Uterus (tissue), 4 donors: Measurements from ENCODE around the gene L2HGDH. TPM values are rescaled to one million over a fixed set of nuclear protein-coding genes. Genes with fewer than 3 reads are reported as not detected.

Experiments
- DNase-seq, 2 donors: peaks; one replicate each; pipeline ENCODE4 v3.0.0-alpha.2; 2019 to 2020
- H3K27ac ChIP-seq, 2 donors: fragments of 200-600 bp; sonication (generic); 1 replicate in 1 of 2; 2 replicates in 1 of 2; pipeline ENCODE4 v1.5.1; 2016 to 2018
- H3K27me3 ChIP-seq, 2 donors: fragments of 200-600 bp; sonication (generic); one replicate each; pipeline ENCODE4 v1.5.1; 2018 to 2019; ENCODE audit warnings: control low read depth in 1 of 2
- H3K36me3 ChIP-seq, 2 donors: fragments of 200-600 bp; sonication (generic); one replicate each; pipeline ENCODE4 v1.5.1; 2019; ENCODE audit warnings: control low read depth in 1 of 2
- H3K4me1 ChIP-seq, 2 donors: fragments of 200-600 bp; sonication (generic); one replicate each; pipeline ENCODE4 v1.5.1; 2018 to 2019; ENCODE audit warnings: control low read depth in 1 of 2
- H3K4me3 ChIP-seq, 2 donors: fragments of 200-600 bp; sonication (generic); 1 replicate in 1 of 2; 2 replicates in 1 of 2; pipeline ENCODE4 v1.5.1; 2018 to 2019; ENCODE audit warnings: mild to moderate bottlenecking in 1 of 2
- H3K9me3 ChIP-seq, 2 donors: fragments of 200-600 bp; sonication (generic); one replicate each; pipeline ENCODE4 v1.5.1; 2019; ENCODE audit warnings: control low read depth in 1 of 2
- POLR2A ChIP-seq, 2 donors: fragments of 450-650 bp; IDR thresholded peaks; one replicate each; pipeline ENCODE4 v1.6.1; 2016; ENCODE audit warnings: antibody characterized with exemption in 2 of 2, mild to moderate bottlenecking in 1 of 2, moderate library complexity in 1 of 2
- intact Hi-C: fragments of 100-400 bp; cut with DNase I; formaldehyde crosslinking; loops from one replicate; pipeline ENCODE4 v1.15.1; 2023; ENCODE audit warnings: low total_unique reads
- total RNA-seq, 4 donors: library from RNA; depleted of rRNA in 3 of 4; stranded (reverse); fragments of >200 nt in 3 of 4; gene quantifications; one replicate each; pipeline versions ENCODE4 v1.1.0 to v1.2.4, GENCODE V29; 2014 to 2023
- TF ChIP-seq, protein P1 (sequence below), 4 experiments: fragments of 200-600 bp in 2 of 4; fragments of 450-650 bp in 2 of 4; sonication (generic) in 2 of 4; IDR thresholded peaks; one replicate each; pipeline ENCODE4 v1.5.1; 2016 to 2019; ENCODE audit warnings: antibody characterized with exemption in 4 of 4, mild to moderate bottlenecking in 2 of 4, moderate library complexity in 1 of 4
- donor health status: DM: yes; HTN: yes; CAD: no.

Gene L2HGDH
- total RNA-seq, 4 donors from 2014 or later = 0.29 to 7.9 (median 2.5) TPM

DNA sequence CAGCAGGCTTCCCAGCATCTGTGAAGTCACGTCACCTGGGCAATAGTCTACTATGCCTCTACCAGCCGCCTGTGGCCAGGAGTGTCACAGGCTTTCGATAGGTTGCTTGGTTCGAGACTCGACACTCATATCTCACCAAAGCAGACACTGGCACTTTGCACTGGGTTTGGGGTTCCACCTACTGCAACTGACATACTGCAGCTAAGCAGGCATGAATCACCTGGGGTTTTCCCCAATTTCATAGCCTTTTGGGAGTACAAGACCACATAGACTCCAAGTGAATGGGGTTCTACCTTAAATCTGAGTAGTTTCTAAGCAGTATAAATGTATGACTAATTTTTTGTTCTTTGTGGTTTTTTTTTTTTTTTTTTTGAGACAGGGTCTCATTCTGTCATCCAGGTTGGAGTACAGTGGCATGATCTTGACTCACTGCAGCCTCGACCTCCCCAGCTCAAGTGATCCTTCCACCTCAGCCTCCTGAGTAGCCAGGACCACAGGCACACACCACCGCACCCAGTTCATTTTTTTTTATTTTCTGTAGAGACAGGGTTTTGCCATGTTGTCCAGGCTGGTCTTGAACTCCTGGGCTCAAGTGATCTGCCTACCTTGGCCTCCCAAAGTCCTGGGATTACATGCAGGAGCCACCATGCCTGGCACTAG, 32.2 kb upstream of the L2HGDH start:
- DNase-seq = no peak
- H3K27ac ChIP-seq = peak overlapping the region; percentile 64 to 96

DNA sequence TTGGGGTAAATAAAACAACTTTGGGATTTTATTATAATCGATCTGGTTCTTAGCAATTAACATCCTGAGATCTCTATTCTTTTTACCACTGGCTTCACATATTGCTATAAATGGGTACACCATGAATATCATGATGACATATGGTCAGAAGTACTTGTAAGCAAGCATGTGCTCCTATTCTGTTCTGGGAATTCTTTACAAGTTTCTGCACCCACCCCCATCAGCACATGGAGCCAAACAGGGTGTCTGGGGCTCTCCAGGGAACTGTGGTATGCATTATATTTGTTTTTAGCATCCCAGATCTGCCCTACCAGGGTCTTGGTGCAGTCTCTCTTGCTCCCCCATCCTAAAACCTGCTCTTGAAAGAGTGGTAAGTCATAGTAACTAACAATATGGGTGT, 31.4 kb upstream of the L2HGDH start:
- H3K27ac ChIP-seq = peak overlapping the region; percentile 64 to 96
- H3K36me3 ChIP-seq = no peaks in the 10 kb centered on the region
- intact Hi-C loops = loop anchor here (10.0 kb wide), 1 partner anchor 51 kb away; the partner anchor contains the start of gene CDKL1
- H3K4me1 ChIP-seq = peaks cover 12 to 26% of the 10 kb centered on the region in 2 donors
- no peak for DNase-seq
- no peak overlapping the region for H3K4me3 ChIP-seq
- H3K27me3 ChIP-seq = no peaks in the 10 kb centered on the region
- no peaks in the 10 kb centered on the region for H3K9me3 ChIP-seq
- no peak for TF ChIP-seq POLR2A (IDR thresholded peaks at IDR 0.05)
- TF ChIP-seq, protein P1, sequence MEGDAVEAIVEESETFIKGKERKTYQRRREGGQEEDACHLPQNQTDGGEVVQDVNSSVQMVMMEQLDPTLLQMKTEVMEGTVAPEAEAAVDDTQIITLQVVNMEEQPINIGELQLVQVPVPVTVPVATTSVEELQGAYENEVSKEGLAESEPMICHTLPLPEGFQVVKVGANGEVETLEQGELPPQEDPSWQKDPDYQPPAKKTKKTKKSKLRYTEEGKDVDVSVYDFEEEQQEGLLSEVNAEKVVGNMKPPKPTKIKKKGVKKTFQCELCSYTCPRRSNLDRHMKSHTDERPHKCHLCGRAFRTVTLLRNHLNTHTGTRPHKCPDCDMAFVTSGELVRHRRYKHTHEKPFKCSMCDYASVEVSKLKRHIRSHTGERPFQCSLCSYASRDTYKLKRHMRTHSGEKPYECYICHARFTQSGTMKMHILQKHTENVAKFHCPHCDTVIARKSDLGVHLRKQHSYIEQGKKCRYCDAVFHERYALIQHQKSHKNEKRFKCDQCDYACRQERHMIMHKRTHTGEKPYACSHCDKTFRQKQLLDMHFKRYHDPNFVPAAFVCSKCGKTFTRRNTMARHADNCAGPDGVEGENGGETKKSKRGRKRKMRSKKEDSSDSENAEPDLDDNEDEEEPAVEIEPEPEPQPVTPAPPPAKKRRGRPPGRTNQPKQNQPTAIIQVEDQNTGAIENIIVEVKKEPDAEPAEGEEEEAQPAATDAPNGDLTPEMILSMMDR (IDR thresholded peaks at IDR 0.05) = no peak

More for the DNA sequence above, 32.2 kb upstream of the L2HGDH start:
- Histone ChIP-seq H3K4me1 (peaks cover 9 to 26% of the 10 kb centered on the region in 2 donors), H3K9me3 (no peaks in the 10 kb centered on the region), H3K36me3 (no peaks in the 10 kb centered on the region), H3K27me3 (no peaks in the 10 kb centered on the region), H3K4me3 (no peak overlapping the region)
- no peak for TF ChIP-seq POLR2A (IDR thresholded peaks at IDR 0.05)
- TF ChIP-seq, protein P1 (IDR thresholded peaks at IDR 0.05) = no peak
- intact Hi-C loops = loop anchor here (10.0 kb wide), 1 partner anchor 51 kb away; the partner anchor contains the start of gene CDKL1

DNA sequence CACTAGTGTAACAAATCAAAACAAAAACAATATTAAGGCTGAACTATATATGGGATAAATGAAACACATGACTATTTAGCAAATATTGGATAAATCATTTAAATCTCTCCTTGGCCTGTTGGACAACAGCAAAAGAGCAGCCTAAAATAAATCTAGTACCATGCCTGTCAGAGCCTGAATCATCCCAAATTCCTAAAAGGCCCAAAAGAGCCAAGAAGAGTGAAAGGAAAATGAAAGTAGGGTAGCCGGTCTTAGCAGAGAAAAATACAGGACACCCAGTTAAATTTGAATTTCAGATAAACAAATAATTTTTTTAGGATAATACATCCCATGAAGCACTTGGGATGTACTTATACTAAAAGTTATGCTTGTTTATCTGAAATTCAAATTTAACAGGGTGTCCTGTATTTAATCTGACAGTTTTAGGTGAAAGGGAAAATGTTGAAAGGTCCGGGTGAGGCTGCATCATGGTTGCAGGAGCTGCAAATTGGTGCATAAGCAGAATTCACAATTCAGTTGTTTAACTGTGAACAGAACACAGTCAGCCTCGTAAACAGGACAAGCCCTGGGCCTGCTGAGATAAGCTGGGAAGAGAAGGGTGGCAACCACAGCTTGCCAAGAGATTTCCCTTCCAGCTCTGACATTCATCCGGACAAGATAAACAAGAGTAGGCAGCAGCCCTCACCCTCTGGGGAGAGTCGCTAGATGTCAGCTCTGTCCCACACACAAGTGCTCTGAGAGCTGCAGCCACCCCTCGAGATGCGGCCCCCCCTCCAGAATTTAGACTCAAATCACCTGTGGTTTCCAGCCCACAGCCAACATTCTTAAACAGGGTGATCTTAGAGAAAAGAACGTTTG, 30.4 kb upstream of the L2HGDH start:
- H3K27ac ChIP-seq = peak overlapping the region; percentile 64 to 96
- peaks cover 12 to 26% of the 10 kb centered on the region in 2 donors for H3K4me1 ChIP-seq
- DNase-seq = peak; percentile 58 to 78
- no peaks in the 10 kb centered on the region for H3K9me3 ChIP-seq
- no peak for TF ChIP-seq POLR2A (IDR thresholded peaks at IDR 0.05)
- TF ChIP-seq, protein P1 (IDR thresholded peaks at IDR 0.05) = peak; percentile 26 to 56 (median 41)
- intact Hi-C loops = loop anchor here (10.0 kb wide), 1 partner anchor 52 kb away; the partner anchor contains the start of gene CDKL1
- H3K27me3 ChIP-seq = no peaks in the 10 kb centered on the region
- H3K36me3 ChIP-seq = no peaks in the 10 kb centered on the region
- peak overlapping the region; percentile 13 to 22 for H3K4me3 ChIP-seq

DNA sequence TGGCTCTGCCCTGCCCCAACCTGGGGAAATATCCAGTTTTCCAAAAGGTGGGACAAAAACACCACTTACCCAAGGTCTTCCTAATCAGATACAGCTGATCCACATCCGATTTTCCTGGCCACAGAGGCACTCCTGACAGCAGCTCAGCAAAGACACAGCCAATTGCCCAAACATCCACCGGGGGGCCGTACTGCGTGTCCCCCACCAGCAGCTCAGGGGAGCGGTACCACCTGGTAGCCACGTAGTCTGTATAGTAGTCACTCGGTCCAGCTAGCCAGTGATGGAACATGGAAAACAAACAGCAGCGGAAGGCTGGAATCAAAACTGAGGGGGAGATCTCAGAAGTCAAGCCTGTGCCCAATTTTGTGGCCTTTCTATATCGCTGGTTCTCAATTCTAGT, 28.9 kb upstream of the L2HGDH start:
- TF ChIP-seq POLR2A (IDR thresholded peaks at IDR 0.05) = no peak
- TF ChIP-seq, protein P1 (IDR thresholded peaks at IDR 0.05) = no peak
- H3K9me3 ChIP-seq = no peaks in the 10 kb centered on the region
- no peak for DNase-seq
- no peaks in the 10 kb centered on the region for H3K36me3 ChIP-seq
- H3K4me3 ChIP-seq = no peak overlapping the region
- intact Hi-C loops = loop anchor here (10.0 kb wide), 1 partner anchor 54 kb away; the partner anchor contains the start of gene CDKL1
- H3K27me3 ChIP-seq = no peaks in the 10 kb centered on the region
- H3K27ac ChIP-seq = peak overlapping the region; percentile 64 to 96
- peaks cover 12 to 28% of the 10 kb centered on the region in 2 donors for H3K4me1 ChIP-seq
